VCaP (cell line): ENCODE results near the gene AP1M2.

Experiments
- H3K27ac ChIP-seq: fragments of 450-650 bp; 2 replicates; pipeline ENCODE4 v1.5.1; 2017
- TF ChIP-seq, protein P1 (sequence below): fragments of 450-650 bp; conservative IDR thresholded peaks from 2 replicates; pipeline ENCODE4 v1.5.1; 2017; ENCODE audit warnings: mild to moderate bottlenecking, moderate library complexity

The AP1M2 gene

DNA sequence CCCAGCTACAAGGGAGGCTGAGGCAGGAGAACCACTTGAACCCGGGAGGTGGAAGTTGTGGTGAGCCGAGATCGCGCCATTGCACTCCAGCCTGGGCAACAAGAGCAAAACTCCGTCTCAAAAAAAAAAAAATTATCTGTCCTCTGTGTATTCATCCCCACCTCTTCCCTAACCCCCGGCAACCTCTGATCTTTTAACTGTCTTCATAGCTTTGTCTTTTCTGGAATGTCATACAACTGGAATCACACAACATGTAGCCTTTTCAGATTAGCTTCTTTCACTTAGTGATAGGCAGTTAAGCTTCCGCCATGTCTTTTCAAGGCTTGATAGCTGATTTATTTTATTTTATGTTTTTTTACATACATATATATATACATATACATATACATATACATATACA, 61.5 kb downstream of the AP1M2 start:
- TF ChIP-seq, protein P1, sequence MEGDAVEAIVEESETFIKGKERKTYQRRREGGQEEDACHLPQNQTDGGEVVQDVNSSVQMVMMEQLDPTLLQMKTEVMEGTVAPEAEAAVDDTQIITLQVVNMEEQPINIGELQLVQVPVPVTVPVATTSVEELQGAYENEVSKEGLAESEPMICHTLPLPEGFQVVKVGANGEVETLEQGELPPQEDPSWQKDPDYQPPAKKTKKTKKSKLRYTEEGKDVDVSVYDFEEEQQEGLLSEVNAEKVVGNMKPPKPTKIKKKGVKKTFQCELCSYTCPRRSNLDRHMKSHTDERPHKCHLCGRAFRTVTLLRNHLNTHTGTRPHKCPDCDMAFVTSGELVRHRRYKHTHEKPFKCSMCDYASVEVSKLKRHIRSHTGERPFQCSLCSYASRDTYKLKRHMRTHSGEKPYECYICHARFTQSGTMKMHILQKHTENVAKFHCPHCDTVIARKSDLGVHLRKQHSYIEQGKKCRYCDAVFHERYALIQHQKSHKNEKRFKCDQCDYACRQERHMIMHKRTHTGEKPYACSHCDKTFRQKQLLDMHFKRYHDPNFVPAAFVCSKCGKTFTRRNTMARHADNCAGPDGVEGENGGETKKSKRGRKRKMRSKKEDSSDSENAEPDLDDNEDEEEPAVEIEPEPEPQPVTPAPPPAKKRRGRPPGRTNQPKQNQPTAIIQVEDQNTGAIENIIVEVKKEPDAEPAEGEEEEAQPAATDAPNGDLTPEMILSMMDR, result no peak
- no peak overlapping the region for H3K27ac ChIP-seq

GRCh38 chr19:10523135-10523636, 63.9 kb downstream of the AP1M2 start:
- H3K27ac ChIP-seq, result no peak overlapping the region
- TF ChIP-seq, protein P1, result no peak
